ENCODE data around the gene PRPF6.
"Not testable (repeated sequence)": the region's sequence is repeated elsewhere in the genome, so short reads cannot be mapped to it uniquely, and the experiment has no call there.

PRPF6 gene

GRCh38 chr20:64012385-64013154 is 31.6 kb downstream of the PRPF6 start:
- DNase-seq (ENCODE audit: low spot score) = not testable (repeated sequence)

GRCh38 chr20:64015635-64016034 is 34.7 kb downstream of the PRPF6 start:
- no peak for DNase-seq (ENCODE audit: low spot score)

DNA sequence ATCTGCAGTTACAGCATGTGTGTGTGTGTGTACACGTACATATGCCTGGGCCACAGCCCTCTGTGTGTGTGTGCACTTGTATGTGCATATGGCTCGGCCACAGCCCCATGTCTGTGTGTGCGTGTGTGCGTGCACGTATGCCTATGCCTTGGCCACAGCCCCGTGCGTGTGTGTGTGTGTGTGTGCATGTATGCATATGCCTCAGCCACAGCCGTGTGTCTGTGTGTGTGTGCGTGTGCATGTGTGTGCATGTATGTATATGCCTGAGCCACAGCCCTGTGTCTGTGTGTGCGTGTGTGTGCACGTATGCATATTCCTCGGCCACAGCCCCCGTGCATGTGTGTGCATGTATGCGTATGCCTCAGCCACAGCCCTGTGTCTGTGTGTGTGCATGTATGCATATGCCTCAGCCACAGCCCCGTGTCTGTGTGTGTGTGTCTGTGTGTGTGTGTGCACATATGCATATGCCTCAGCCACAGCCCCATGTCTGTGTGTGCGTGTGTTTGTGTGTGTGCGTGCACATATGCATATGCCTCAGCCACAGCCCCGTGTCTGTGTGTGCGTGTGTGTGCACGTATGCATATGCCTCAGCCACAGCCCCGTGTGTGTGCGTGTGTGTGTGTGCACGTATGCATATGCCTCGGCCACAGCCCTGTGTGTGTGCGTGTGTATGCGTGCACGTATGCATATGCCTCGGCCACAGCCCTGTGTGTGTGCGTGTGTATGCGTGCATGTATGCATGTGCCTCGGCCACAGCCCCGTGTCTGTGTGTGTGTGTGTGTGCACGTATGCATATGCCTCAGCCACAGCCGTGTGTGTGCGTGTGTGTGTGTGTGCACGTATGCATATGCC is 40.4 kb downstream of the PRPF6 start:
- no peak for DNase-seq (ENCODE audit: low spot score)

DNA sequence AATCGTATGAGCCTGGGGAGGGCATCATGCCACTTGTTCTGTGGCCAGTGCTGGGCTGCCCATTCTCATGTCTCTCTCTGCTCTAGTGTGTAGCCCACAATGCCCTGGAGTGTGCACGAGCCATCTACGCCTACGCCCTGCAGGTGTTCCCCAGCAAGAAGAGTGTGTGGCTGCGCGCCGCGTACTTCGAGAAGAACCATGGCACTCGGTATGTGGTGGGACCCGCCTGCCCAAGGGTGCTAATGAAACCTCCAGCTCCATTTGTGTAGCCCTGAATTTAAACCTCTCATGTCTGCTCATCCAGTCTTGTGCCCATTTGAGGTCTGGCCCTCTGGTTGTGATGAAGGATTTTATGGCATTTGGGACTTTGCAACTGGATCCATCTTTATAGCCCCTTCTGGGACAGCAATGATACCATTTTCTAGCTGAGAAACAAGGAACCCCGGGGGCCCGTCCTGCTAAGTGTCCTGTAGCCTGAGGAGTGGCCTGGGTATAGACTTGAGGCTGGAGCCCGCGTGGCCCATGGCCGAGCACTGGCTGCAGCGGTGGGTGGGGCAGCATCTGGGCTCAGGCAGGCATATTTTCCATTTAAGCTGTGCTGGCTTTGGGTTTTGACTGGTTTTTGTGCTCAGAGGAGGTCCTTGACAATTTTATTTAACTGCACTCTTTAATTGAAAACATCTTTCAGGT is 41.9 kb downstream of the PRPF6 start:
- no peak for DNase-seq (ENCODE audit: low spot score)

DNA sequence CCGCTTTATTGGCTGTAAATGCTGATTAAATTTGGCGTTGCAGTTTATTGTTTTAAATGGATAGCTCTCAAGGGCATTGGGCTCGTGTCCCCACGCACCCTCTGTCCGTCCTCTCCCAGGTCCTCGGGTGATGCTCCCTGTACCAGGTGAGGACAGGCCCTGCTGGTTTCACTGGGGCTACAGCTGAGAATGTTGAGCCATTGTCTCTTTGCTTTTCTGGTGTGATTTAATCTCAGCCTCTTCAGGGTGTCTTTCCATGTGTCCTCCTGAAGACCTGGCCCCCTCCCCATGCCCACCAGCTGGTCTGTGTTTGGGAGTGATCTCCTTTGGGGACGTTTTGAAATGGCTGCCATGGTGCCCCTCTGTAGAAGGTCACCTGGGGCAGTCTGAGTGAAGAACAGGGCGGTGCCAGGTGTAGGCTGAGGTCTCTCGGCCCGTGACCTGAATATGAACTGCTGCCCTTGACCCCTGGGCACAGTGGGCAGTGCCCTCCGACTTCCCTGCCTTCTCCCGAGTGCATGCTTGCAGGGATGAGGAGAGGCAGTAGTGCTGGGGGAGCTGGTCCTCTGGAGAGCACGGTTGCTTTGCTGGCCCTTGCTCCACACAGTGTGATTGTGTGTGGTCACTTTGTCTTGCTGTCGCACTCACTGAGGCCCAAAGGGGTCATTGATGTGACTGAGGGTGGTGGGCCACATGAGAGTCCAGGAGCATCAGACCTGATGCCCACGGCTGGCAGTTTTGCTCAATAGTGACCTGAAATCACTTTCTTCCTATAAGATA is 42.6 kb downstream of the PRPF6 start:
- DNase-seq (ENCODE audit: low spot score) = no peak

DNA sequence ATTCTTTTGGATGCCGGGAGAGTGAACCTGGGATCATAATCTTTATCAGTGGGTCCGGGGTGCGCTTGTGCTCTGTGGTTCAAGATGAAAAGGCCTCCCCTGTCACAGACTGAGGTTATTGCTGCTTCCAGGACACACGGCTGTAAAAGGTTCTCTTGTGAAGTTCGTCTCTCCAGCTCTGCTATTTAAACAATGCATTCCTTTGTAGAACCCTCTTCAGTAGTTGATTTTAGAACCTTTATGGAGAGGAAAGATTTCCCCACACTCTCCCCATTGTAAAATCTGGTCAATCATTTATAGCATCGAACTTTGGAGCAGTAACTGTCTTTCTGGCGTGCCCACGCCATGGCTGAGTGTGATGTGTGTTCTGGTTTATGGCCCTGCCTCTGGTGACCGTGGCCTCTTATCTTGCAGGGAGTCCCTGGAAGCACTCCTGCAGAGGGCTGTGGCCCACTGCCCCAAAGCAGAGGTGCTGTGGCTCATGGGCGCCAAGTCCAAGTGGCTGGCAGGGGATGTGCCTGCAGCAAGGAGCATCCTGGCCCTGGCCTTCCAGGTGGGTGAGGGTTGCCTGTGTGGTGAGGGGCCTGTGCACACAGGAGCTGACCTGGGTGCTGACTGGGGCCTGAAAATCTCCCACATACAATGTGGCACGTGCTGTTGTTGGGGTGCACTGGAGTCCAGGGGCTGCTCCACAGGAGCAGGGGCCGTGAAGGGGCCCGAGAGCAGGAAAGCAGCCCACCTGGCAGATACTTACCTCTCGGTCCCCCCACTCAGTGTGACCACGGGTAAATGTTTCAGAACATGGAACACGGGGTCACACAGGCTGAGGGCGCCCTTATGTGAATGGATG is 43.4 kb downstream of the PRPF6 start:
- DNase-seq (ENCODE audit: low spot score) = no peak

GRCh38 chr20:64025101-64025825 is 44.3 kb downstream of the PRPF6 start:
- DNase-seq (ENCODE audit: low spot score) = no peak

- DNase-seq (ENCODE audit: low spot score) = no peak
Observed at GRCh38 chr20:64025826-64026412, 45.0 kb downstream of the PRPF6 start.

DNA sequence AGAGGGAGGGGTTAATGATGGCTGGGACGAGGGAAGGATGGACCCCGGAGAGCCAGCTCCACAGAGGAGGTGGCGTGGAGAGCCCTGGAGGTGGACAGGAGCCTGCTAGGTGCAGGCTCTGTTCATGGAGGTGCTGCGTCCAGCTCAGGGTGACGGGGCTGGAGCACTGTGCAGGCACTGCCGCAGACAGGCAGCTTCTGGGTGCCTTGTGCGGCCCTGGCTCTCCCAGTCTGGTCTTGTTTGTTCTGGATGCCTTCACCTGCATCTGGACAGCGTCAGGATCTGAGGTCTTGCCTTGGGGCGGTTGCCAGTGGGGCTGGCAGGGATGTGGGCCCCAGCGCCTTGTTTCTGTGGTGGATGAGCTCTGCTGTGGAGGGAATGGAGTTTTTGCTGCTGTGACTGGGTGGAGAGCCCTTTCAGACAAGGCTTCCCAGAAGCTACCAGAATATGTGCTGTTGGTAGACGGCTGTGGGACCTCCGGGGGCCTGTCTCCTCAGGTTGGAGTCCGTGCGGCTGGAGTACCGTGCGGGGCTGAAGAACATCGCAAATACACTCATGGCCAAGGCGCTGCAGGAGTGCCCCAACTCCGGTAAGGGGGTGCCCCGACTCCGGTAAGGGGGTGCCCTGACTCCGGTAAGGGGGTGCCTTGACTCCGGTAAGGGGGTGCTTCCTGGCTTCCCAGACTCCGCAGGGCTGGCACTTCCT is 47.2 kb downstream of the PRPF6 start:
- no peak for DNase-seq (ENCODE audit: low spot score)

DNA sequence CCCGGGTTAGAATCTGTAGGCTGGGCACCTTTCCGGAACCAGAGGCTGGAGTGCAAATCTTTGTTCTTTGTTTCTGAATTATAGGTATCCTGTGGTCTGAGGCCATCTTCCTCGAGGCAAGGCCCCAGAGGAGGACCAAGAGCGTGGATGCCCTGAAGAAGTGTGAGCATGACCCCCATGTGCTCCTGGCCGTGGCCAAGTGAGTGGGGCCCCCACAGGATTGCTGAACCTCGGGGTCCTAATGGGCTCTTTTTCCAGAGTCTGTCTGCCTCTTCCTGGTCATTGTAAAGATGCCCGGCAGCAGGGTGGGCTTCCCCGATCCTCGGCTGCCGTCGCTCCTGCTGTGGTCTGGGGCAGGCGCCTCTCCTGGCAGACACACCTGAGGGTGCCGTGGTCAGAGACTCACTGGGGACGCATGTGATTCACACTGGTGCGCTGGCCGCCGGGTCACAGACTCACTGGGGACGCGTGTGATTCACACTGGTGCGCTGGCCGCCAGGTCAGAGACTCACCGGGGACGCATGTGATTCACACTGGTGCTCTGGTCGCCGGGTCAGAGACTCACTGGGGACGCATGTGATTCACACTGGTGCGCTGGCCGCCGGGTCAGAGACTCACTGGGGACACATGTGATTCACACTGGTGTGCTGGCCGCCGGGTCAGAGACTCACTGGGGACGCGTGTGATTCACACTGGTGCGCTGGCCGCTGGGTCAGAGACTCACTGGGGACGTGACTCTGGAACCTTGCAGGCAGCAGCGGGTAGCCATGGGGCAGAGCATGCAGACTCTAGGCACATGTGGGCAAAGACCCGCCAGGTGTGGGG is 48.6 kb downstream of the PRPF6 start:
- DNase-seq (ENCODE audit: low spot score) = no peak

DNA sequence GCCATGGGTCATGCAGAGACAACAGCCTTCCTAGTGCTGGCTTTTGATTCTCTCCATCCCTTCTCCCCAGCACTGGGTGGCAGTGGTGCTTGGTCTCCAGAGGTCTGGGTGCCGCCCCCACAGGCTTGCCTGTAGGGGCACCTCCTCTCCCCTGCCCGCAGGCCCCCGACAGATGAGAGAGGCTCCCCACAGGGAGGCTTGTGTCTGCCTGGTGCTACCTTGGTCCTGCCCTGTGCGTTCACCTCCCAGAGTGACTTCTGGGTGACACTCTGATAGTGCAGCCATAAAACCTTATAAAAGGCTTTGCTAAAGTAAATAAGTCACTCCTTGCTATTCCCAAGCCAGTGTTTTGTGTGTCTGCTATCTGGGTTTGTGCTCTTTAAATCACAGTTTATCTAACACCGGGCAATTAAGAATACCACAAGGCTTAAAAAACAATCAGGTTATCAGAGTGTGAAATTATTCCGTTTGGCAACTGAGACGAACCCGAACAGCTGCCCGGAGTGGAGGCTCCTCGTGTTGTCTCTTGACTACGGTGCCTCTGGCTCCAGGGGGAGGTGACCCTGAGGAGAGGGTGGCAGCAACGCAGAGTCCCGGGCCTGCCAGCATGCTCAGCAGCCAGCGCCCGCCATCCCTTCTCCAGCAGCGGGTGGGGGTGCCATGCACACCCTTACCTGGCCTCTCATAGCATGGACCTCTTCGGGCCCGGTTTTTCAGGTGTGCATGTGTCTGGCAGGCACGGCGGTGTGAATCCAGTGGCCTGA is 49.6 kb downstream of the PRPF6 start:
- DNase-seq (ENCODE audit: low spot score) = no peak

GRCh38 chr20:64031822-64032314 is 50.9 kb downstream of the PRPF6 start:
- DNase-seq (ENCODE audit: low spot score) = no peak

- DNase-seq (ENCODE audit: low spot score) = no peak
Observed at GRCh38 chr20:64032706-64033624, 52.0 kb downstream of the PRPF6 start.

DNA sequence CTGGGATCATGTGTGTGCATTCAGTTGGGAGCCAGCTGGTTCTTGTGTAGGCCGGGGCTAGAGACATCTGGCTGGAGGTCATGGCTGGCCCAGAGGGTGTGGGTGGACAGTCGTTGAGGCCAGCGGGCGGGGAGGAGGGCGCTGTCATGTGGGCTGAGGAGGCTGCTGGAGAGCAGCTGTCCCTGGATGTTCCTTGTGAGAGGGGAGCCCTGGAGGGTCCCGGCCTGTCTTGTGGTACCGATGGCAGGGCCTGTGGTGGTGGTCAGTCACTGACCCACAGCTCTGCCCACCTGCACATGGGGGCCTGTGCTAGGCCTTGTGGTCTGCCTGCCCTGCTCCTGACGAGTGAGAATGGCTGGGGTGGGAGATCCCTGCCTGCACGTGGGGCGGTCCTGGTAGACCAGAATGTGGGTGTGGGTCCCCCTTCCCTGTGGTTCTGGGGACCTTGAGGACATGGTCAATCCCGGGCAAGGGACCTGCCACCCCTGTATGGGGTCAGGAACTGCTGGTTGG is 53.1 kb downstream of the PRPF6 start:
- no peak for DNase-seq (ENCODE audit: low spot score)

GRCh38 chr20:64035066-64035932 is 54.4 kb downstream of the PRPF6 start:
- no peak for DNase-seq (ENCODE audit: low spot score)
